ENCODE measurements around the gene RNF220. TPM values are rescaled to one million over a fixed set of nuclear protein-coding genes. Genes with fewer than 3 reads are reported as not detected.

Gene RNF220
- total RNA-seq, 1 donor from 2014 or later: 72.5 TPM

DNA sequence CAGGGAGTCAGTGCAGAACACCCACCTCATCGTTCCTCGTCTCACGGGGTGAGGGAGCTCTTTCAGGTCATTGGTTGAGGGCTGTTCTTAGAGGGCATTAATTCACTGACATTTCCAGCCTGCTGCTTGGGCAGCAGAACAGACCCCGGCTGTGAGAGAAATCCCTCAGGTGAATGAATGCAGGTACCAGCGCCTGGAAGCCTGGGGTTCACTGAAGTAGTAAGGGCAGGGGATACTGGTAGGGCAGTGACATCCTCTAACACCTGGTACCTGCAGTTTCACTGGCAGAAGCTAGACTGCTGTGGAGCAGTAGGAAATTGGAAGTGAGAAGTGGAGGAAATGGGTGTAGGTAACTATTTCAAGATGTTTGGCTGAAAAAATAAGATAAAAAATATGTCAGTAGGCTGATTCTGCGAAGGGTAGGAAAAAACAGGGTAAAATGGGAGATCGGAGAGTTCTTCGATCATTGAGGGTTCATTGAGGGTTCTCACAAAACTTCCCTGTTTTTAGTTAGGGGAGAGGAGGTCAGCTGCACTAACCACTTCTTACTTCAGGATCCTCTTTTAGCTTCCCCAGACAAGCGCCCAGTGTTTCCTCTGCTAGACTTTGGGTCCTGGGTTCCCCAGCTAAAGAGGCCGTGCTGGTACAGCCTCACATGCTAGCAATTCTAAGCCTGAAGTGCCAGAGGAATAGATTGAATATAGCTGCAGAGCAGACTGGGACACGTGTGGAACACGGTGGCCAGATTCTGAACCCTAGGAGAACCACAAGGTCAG lies 55.2 kb downstream of the RNF220 start:
- intact Hi-C loops (cut with DNase I): no loop called here
- no peaks in the 10 kb centered on the region for H3K36me3 ChIP-seq
- DNase-seq (no peak), ATAC-seq (peak; percentile 33 to 64)
- no peaks in the 10 kb centered on the region for H3K9me3 ChIP-seq
- H3K27ac ChIP-seq: no peak overlapping the region
- H3K27me3 ChIP-seq (ENCODE audit: low read depth): no peaks in the 10 kb centered on the region
- no peak overlapping the region for H3K4me3 ChIP-seq
- H3K4me1 ChIP-seq: peaks cover 7% of the 10 kb centered on the region
- TF ChIP-seq, protein P1, sequence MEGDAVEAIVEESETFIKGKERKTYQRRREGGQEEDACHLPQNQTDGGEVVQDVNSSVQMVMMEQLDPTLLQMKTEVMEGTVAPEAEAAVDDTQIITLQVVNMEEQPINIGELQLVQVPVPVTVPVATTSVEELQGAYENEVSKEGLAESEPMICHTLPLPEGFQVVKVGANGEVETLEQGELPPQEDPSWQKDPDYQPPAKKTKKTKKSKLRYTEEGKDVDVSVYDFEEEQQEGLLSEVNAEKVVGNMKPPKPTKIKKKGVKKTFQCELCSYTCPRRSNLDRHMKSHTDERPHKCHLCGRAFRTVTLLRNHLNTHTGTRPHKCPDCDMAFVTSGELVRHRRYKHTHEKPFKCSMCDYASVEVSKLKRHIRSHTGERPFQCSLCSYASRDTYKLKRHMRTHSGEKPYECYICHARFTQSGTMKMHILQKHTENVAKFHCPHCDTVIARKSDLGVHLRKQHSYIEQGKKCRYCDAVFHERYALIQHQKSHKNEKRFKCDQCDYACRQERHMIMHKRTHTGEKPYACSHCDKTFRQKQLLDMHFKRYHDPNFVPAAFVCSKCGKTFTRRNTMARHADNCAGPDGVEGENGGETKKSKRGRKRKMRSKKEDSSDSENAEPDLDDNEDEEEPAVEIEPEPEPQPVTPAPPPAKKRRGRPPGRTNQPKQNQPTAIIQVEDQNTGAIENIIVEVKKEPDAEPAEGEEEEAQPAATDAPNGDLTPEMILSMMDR (IDR thresholded peaks at IDR 0.05): no peak

DNA sequence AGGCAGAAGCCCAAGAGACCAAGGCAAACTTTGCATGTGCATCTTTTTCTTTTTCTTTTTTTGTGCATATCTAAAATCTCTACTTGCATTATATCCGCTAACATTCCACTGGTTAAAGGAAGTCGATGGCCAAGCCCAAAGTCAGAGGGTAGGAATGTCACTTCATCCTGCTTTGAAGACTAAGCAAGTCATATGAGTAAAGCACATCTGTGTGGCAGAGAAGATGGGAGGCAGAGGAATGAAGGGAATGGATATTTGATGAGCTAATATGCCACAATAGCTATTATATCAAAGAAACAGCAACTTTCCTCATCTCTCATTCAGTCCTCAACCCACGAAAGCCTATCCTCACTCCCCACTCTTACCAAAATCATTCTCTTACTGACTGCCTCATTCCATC lies 59.3 kb downstream of the RNF220 start:
- H3K4me3 ChIP-seq: no peak overlapping the region
- no peaks in the 10 kb centered on the region for H3K27me3 ChIP-seq (ENCODE audit: low read depth)
- no peaks in the 10 kb centered on the region for H3K36me3 ChIP-seq
- H3K9me3 ChIP-seq: no peaks in the 10 kb centered on the region
- no peak overlapping the region for H3K27ac ChIP-seq
- intact Hi-C loops (cut with DNase I): no loop called here
- TF ChIP-seq, protein P1 (IDR thresholded peaks at IDR 0.05): no peak
- ATAC-seq (no peak), DNase-seq (no peak)
- H3K4me1 ChIP-seq: peaks cover 7% of the 10 kb centered on the region

DNA sequence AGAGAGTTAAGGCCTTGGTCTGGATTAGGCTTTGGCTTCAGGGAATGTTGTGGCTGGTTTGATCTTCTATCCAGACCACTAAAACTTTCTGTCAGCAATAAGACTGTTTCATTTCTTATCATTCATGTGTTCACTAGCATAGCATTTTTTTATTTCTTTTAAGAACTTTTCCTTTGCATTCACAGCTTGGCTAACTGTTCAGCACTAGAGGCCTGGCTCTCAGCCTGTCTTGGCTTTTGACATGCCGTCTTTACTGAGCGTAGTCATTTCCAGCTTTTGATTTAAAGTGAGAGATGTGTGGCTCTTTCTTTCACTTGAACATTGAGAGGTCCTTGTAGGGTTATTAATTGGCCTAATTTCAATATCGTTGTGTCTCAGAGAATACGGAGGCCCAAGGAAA lies 62.5 kb downstream of the RNF220 start:
- Histone ChIP-seq H3K4me1 (peaks cover 3% of the 10 kb centered on the region), H3K27ac (no peak overlapping the region), H3K4me3 (no peak overlapping the region)

DNA sequence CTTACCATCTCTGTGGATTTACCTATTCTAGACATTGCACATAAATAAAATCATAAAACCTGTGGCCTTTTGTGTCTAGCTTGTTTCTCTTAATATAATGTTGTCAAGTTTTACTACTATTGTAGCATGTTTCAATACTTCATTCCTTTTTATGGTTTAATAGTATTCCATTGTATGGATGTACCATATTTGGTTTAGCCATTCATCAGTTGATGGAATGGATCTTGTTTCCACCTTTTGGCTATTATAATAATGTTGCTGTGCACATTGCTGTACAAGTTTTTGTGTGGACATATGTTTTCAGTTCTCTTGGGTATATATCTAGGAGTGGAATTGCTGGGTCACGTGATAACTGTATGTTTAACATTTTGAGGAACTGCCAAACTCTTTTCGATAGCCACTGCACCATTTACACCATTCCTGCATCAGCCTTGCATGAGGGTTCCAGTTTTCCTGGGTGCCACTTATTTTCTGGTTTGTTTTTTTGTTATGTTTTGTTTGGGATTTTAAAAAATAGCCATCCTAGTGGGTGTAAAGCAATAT lies 66.9 kb downstream of the RNF220 start:
- TF ChIP-seq, protein P1 (IDR thresholded peaks at IDR 0.05): no peak
- ATAC-seq: no peak

More for the DNA sequence above, 62.5 kb downstream of the RNF220 start:
- no peaks in the 10 kb centered on the region for H3K9me3 ChIP-seq
- DNase-seq (no peak), ATAC-seq (no peak)
- TF ChIP-seq, protein P1 (IDR thresholded peaks at IDR 0.05): no peak
- intact Hi-C loops (cut with DNase I): no loop called here
- H3K36me3 ChIP-seq: no peaks in the 10 kb centered on the region
- no peaks in the 10 kb centered on the region for H3K27me3 ChIP-seq (ENCODE audit: low read depth)

DNA sequence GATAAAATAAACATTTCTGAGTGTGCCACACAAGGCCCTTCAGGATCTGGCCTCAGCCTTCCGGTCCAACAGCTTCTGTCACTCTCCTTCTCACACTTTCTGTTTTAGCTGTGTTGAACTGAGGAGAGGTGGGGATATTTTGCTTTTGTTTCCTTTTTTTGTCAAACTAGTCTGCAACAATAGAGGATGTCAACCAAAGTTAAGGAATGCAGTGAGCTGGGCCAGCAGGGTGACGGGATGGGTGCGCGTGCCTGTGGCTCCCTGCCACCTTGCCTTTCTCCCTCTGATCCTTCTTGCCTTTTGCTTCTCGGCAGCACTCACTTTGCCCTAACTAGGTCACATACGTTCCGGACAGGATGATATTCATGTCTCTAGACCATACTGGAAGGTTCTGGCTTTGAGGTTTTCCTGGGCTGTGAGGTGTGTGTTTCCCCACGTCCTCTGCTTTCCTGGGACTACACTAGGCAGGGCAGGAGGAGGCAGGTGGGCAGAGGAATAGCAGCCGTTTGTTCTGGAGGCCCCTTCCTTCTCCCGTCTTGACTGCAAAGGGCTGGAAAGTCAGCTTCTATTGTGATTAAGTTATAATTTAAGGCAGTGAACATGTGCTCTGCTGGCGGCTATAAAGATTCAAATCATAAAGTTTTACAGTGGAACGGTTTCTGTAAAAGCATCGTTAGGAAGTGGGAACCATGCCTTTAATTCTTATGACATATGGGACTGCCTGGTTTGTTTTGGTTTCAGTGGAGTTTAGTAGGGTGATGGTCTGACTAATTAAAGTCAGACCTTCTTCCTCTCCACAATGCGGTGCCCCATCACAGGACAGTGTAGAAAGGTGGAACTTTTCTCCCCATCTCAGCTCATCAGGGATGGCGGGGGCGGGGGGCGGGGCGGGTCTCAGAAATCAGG lies 67.8 kb downstream of the RNF220 start:
- DNase-seq: no peak
- peak overlapping the region; percentile 7 for H3K27ac ChIP-seq
- intact Hi-C loops (cut with DNase I): no loop called here
- H3K9me3 ChIP-seq: no peaks in the 10 kb centered on the region
- H3K4me1 ChIP-seq: peaks cover 8% of the 10 kb centered on the region
- H3K27me3 ChIP-seq (ENCODE audit: low read depth): no peaks in the 10 kb centered on the region
- no peak overlapping the region for H3K4me3 ChIP-seq
- TF ChIP-seq, protein P1 (IDR thresholded peaks at IDR 0.05): no peak
- H3K36me3 ChIP-seq: no peaks in the 10 kb centered on the region
- peak; percentile 37 for ATAC-seq

More for the DNA sequence above, 66.9 kb downstream of the RNF220 start:
- no peaks in the 10 kb centered on the region for H3K36me3 ChIP-seq
- H3K27me3 ChIP-seq (ENCODE audit: low read depth): no peaks in the 10 kb centered on the region
- no peak for DNase-seq
- no peak overlapping the region for H3K27ac ChIP-seq
- no peaks in the 10 kb centered on the region for H3K9me3 ChIP-seq
- H3K4me3 ChIP-seq: no peak overlapping the region
- intact Hi-C loops (cut with DNase I): no loop called here
- peaks cover 8% of the 10 kb centered on the region for H3K4me1 ChIP-seq

Measured in lower lobe of right lung (tissue), 2 donors.